Fibroblast of skin of back (primary cell): ENCODE results near the gene EMX1.

Experiments used
- DNase-seq: peaks from one replicate; pipeline ENCODE4 v3.0.0-alpha.2; 2013

Gene EMX1

GRCh38 chr2:72982219-72982618, 64.9 kb downstream of the EMX1 start:
- DNase-seq, result no peak

- DNase-seq, result no peak
These were observed 65.6 kb downstream of the EMX1 start for GRCh38 chr2:72982781-72983499.

- no peak for DNase-seq
These were observed 66.3 kb downstream of the EMX1 start for GRCh38 chr2:72983500-72984161.

GRCh38 chr2:72984172-72984671, 66.9 kb downstream of the EMX1 start:
- DNase-seq, result no peak
